Posterior vena cava (tissue), 2 donors: ENCODE results near the gene ASIC2. TPM values are rescaled to one million over a fixed set of nuclear protein-coding genes. Genes with fewer than 3 reads are reported as not detected.

Experiments
- DNase-seq: peaks from one replicate; pipeline ENCODE4 v3.0.0-alpha.2; 2020; ENCODE audit warnings: low spot score
- intact Hi-C, 2 donors: fragments of 100-400 bp; cut with DNase I; formaldehyde crosslinking; loops; one replicate each; pipeline versions ENCODE4 v1.14.1 to v1.14.2; 2022 to 2023
- total RNA-seq, 2 donors: library from RNA; stranded (reverse); fragmentation: NEBNext Ultra II Directional; extraction: Animal tissue kit (Norgen Biotek cat#: 25700); gene quantifications; one replicate each; pipeline ENCODE4 v1.2.1, GENCODE V29; 2021
- donor health status: DM: yes; HTN: yes; CAD: no.
- donor health status: DM: yes; HTN: yes; CAD: no.

The ASIC2 gene
- total RNA-seq, 2 donors from 2014 or later: not detected

DNA sequence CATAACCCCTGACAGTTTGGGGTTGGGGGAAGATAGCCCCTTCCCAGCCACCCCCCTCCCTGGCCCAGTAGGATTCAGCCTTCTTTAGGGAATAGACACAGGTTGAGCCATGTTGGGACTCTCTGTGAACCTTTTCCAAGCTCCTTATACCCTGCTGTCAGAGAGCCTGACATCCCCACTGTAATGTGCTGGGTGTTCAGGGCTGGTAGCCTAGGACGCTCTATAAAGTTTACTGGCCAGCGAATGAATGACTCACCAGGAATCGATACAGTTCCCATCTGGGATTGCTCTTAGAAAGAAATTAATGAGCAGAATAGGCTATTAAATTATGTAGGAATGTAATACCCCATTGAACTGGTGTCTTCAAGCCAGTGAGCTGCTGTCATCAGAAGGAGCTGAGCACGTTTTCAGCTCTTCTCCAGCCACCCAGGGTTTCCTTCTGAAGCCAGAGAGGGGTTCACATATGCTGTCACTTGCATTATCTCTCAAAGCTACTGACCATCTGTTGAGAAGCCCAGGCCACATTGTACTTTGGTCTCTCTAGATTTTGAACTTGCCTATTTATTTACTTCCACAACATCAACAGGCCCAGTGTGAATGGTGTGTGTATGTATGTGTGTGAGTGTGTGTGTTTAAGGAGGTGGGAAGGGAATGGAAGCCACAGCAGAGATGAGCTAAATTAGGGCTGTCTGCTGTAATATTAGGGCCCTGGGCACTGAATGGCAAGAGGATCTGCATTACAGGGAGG, 236.5 kb downstream of the ASIC2 start:
- no peak for DNase-seq
- intact Hi-C loops: no loop called here

DNA sequence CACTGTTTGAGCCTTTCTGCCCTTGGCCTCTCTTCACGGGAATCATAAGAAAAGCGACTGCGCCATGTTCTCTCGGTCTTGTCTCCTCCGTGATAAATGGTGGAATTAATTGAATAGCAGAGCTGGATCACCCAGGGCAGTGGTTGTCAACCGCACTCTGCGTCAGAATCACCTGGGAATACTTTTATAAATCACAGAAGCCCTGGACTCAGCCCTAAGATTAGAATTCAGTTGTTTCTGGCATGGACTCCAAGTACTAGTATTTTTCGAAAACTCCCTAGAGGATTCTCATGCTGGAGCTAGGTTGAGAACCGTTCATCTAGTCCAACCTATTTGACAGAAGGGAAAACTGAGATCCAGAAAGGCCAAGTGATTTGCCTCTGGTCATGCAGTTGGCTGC, 237.3 kb downstream of the ASIC2 start:
- intact Hi-C loops: no loop called here

DNA sequence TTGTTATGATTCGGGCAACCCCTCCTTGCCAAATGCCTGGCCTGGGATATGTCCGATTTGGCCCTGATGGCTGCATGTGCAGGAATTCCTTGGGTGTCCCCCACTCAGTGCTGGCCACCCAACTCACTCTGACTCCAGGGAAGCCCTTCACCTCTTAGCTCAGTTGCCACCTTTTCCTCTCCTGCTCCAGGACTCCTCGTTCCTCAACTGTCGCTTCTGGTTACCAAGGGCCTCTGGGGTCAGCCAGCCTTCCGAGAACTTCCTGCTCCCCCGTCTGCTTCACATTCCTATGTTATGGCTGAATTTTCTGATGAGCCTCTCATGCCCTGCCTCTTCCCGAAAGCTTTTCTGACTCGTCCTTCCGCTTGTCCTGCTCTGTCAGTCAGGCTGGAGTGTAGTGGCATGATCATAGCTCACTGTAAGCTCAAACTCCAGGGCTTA, 237.9 kb downstream of the ASIC2 start:
- intact Hi-C loops: no loop called here
- DNase-seq: no peak

More for the DNA sequence above, 237.3 kb downstream of the ASIC2 start:
- DNase-seq: no peak

DNA sequence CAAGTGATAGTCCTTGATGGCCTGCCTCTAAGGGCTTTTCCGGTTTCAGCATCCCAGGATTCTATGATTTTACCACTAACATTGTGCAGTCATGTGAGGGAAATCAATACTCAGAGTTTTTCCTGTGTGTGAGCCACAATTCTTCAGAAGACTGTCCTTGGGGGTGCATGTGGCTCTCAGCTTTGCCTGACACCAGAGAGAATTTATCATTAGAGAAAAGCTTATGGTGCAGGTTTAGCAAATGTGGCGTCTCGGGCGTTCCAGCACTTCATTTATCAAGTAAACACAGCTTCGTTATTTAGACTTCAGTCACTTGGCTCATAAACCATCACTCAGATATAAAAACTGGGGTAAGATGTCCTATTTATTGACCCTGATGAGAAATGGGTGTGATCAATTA, 238.7 kb downstream of the ASIC2 start:
- DNase-seq: no peak
- intact Hi-C loops: no loop called here

DNA sequence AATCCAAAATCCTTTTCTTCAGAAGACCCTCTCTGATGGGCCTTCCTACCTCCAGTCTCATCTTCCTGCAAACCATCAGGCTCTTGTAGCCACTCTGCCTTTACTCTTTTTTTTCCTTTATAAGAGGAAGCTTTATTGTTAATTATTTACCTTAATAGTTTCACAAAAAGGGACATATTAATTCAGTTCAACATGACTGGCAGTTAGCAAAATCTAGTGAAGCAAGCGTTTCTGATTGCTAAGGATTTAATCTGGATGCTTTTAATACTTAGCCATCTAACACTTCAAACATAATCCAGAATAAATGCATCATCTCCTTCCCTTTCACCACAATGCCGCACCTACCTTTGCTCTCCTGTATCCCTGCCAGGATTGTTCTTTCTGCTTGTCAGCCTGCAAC, 239.4 kb downstream of the ASIC2 start:
- DNase-seq: no peak
- intact Hi-C loops: no loop called here

DNA sequence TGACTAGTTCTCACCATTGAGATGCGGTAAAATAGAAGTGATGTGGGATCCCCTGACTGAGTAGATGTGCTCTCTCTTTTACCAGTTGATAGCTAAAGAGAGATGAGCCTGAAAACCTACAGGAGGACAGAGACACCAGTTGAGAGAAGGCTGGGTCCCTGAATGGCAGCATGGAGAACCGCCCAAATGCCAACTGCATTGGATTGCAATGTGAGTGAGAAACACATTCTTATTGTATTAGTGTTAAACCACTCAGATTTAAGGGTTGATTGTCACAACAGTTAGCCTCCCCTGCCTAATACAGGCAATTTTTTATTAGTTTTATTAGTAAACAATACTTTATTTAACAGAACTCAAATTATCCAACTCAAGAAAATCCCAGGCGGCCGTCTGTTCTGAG, 240.2 kb downstream of the ASIC2 start:
- intact Hi-C loops: no loop called here
- no peak for DNase-seq

DNA sequence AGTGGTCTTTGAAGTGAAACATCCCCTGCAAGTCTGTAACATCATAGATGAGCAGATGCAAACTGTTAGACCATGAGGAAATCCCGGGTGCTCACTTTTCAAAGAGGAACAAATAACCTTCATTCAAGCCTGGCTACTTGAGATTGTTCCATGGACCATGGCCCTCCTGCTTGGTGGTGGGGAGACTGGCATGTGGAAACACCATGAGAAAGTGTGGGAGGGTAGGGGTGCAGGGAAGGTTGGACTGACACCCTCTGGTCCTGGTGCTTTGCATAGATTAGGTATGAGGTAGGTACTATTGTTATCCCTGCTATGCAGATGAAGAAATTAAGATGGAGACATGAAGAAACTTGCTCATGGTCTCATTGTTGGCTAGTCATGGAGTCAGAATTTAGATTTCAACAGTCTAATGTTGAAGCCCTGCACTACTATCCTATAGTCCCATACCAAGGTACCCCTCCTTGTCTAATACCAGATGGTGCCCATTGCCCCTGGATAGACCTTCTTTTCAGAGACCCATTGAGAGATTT, 242.4 kb downstream of the ASIC2 start:
- intact Hi-C loops: no loop called here
- DNase-seq: no peak

DNA sequence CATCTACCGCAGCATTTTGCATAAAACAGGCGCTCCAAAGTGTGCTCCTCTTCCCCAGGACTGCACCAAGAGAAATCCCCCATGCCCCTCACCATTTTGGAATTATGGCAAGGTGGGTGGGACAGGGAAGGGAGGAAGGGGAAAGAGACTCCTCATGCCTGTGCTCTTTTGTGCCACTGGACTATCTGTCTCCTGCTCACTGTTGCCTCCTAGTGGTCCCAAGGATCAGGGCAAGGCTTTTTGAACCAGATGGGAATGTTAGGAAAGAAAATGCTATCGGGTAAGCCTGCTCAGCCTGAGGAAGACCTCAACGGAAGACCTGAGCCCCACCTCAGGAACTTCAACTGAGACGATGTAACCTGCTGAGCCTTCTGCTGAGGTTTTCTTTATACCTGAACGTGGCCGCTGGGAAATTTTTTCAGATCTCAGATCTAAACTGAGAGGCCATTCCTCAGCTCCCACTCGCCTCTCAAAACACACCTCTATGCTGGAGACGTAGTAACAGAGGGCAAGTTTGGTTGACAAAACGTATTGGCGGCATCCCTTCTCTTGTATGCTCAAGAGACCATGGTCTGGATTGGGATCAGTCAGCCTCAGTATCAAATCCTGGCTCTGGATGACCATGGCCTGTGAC, 243.2 kb downstream of the ASIC2 start:
- intact Hi-C loops: no loop called here
- DNase-seq: no peak

DNA sequence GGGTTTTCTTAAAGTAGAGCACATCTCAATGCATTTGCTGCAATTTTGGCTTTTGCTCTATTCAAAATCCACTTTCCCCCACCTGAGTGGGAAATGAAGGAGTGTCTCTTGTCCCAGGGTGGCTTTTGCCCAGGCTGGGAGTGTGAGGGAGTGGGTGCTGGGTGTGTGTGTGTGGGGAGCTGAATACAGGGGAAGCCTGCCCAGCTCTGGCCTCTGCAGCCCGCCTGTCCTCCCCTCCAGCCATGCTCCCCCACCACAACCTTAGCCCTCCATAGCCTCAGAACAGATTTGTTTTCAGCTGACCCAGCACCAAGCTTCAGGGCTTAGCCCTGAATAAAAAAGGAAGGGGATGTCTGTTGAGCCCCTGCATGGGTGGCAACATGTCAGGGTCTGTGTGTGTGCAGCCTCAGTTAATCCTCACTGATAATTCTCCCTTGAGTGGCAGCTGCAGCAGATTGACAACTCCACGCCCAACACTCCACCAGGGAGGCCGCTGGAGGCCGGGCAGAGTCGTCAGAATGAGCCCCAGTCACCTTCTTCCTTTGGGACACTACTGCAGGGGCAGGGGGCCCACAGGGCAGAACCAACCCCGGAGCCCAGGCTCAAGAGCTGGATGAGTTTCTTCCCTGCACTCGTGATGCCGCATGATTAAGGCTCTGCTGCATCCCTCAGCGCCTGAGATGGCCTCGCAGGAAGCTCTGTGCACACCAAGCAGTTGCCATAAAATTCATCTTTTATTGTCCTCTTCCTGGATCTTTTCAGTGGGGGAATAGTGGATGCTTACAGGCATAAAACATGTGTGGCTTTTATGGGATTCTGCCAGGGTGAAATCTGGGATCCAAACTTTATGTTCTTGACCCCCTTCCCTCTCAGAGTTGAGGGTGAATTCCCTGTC, 246.5 kb downstream of the ASIC2 start:
- intact Hi-C loops: no loop called here
- no peak for DNase-seq

DNA sequence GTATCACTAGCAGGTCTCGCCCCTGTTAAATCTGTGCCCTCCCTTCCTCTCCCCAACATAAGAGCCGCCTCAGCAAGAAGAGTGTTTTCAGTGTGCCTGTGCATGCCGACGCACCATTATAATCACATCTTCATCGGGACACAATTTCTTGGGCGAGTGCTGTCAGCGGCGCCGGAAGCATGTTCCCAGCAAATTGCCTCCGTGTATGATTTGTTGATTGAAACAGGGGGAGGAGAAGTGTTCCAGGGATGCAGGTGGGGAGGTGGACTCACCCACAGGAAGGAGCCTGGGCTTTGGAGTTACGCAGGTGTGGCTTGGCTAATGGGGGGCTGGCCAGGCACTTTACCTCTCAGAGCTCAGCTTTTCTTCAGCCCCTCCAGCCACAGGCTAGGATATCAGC, 247.9 kb downstream of the ASIC2 start:
- DNase-seq: no peak
- intact Hi-C loops: no loop called here

DNA sequence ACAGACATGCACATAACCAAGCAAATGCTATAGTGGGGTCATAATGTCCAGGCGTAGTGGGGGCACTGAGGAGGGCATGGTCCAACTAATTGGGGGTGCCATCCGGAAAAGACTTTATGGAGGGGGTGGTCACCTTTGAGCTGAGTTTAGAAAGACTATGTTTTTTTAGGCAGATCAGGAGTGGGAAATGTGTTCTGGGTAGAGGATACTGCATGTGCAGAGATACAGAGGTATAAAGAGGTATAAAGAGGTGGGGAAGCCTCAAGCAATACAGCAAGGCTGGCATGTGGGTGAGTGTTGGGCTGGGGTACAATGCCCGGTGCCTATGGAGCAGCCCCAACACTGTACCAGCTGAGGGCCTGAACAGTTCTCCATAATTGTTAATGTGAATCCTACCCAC, 248.3 kb downstream of the ASIC2 start:
- DNase-seq: no peak
- intact Hi-C loops: loop anchor here in 1 of 2 donors (5.0 kb wide), 1 partner anchor 462 kb away; no protein-coding TSS in a partner anchor

DNA sequence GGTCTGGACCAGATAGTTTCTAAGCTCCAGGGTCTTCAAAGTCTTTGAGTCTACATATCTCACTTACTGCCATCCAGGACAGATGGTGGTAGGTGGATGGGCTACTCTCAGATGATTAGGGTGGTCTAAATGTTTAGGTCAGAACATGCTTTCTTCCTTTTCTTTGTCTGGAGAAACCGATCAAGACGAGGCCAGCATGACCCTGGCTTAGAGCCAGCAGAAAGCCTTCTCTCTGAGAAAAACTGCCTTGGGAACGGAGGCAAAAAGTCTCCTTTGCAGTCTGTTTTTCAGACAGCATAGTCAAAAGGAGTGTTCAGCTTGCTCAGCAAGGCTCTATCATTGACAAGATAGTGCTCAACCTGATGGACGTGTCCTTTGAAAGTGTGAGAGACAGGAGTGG, 252.6 kb downstream of the ASIC2 start:
- no peak for DNase-seq
- intact Hi-C loops: loop anchor here in 1 of 2 donors (5.0 kb wide), 1 partner anchor 458 kb away; no protein-coding TSS in a partner anchor

DNA sequence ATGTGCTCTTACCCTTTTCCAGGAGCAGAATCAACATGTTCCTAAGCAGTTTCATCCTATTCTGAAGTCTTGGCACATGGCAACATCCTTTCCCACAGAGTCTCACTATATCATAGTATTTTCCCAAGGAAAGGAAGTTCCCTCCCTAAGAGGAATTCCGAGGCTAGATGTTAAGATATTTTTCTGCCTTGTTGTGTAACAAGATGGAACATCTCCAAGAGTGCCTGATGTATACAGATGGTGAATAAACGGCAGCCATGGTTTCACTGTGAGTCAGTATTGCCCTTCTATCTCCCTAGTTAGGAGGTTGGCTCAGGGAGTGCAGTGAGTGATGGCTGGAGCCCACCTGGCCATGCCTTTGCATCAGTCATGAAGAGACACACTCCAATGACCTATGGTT, 253.2 kb downstream of the ASIC2 start:
- DNase-seq: no peak
- intact Hi-C loops: loop anchor here in 1 of 2 donors (5.0 kb wide), 1 partner anchor 458 kb away; no protein-coding TSS in a partner anchor

DNA sequence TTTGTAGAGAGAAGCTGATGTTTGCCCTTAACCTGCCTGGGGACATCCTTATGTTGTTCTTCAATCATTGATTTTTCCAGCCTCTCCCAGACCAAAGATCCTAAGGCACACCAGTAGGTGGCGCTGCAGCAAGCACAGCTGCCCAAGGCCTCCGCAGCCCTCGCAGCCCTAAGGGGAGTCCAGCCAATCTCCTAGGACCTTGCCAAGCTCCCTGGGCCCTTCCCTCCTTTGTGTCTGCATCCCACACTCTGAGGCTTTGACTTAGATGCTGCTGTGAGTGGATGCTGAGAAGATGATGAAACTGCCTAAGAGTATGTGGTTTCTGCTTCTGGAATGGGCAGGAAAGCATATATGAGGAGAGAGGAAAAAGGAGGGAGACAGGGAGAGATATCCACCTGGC, 254.4 kb downstream of the ASIC2 start:
- no peak for DNase-seq
- intact Hi-C loops: no loop called here

DNA sequence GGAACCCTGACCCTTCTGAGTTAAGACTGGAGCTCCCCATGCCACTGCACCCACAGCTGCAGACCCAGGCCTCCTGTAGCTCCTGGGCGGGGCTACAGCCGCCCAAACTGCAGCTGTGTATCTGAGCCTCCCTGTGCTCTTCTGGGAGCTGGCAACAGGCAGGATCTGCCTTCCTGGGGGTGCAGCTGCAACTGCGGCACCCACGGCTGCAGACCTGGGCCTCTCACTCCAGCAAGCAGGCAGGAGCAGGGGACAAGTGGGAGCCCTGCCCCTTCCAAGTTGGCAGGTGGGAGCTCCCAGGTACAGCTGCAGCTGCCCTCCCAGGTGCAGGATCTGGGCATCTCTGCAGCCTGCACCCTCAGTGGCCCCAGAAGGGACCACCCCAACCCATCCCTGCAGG, 259.9 kb downstream of the ASIC2 start:
- DNase-seq: no peak
- intact Hi-C loops: no loop called here

DNA sequence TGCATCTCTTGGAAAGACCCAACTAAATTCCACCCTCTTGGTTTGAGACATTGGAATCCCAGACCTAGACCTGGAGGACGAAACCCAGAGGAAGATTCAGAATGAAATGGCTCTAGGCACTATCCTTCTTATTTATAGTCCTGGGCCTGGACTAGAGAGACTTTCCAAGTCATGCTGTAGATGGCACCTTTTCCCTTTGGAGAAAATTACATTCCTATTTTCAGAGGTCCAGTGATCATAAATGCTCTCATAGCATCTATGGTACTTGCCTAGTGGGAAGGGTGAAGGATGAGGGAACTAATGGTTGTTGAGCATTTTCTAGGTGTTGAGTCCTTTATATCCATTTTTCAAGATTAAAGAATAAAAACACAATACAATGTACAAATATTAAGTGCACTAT, 264.3 kb downstream of the ASIC2 start:
- no peak for DNase-seq
- intact Hi-C loops: no loop called here

DNA sequence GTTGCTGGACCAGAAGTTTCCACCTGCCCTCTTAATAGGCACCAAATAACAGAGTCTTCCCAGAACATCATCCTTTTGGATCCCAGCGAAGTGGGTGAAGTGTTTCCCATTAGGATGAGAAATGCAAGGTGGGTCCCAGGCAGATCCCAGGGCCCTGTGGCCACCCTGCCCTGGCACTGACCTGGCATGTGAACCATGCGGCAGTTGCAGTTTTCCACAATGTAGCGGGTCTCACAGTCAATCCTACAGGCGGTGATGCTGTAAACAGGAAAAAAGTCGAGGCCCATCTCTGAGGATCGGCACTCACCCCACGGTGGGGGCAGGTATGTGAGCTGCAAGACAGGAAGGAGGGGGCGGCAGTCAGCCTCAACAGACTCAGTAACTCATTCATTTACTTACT, 265.0 kb downstream of the ASIC2 start:
- intact Hi-C loops: no loop called here
- DNase-seq: no peak

DNA sequence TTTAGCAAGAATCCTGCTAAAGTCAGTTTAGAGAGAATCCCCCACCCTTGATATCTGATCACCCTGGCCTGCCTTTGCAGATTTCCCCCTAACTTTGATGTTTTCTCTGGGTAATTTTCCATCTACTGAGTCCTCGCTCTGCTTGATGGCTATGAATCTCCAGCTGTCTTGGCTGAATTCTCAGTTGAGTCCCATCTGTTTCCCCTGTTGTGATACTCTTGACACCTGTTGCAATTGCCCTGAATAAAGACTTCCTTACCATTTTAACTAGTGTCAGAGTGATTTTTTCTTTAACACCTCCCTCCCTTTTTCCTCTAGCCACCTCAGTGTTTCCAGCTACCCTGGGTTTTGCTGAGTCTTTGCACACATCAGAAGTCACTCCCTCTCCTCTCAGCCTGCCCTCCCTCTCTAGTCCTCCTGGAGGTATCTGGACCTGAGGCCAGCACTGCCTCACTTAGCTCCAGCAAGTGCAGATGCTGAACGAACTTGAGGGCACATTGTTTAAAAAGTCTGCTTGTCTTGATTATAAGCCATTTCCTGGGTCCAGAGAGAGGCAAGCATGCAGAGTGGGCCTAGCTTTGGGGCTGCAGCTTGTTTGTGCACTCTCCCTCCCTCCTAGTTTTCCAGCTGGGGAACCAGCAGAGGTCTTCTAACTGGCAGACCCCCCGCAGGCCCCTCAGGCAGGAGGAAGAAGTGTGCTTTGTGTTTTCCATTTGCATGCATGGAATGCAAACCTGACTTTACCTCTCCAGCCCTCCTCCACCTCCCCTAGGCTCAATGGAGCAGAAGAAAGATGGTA, 268.2 kb downstream of the ASIC2 start:
- DNase-seq: no peak
- intact Hi-C loops: no loop called here

DNA sequence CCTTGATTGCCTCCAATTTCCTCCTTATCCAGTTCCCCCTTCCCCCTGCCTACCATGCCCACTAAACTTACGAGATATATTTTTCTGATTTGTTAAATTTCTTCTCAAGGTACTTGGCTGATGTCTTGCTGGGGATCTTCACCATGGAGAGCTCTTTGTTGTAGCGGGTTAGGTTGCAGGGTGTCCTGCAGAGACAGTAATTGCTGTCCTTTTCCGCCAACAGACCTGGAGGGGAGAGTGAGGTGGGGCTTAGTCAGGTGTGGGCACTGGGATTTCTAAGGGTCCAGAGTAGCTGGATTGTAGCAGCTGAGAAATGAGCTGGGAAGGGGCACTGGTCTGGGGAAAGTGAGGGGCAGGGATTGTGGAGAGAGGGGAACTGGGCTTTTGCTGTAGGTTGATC, 269.3 kb downstream of the ASIC2 start:
- intact Hi-C loops: no loop called here
- DNase-seq: no peak
